Testis (tissue), 3 donors: ENCODE data around the gene PHACTR3. TPM values are rescaled to one million over a fixed set of nuclear protein-coding genes. Genes with fewer than 3 reads are reported as not detected.

ENCODE experiments used
- DNase-seq: peaks from one replicate; pipeline ENCODE4 v3.0.0-alpha.2; 2019
- H3K27ac ChIP-seq, 2 donors: fragments of 200-600 bp; sonication (generic); one replicate each; pipeline ENCODE4 v1.5.1; 2019
- H3K27me3 ChIP-seq: fragments of 200-600 bp; sonication (generic); one replicate; pipeline ENCODE4 v1.5.1; 2019
- H3K36me3 ChIP-seq: fragments of 200-600 bp; sonication (generic); one replicate; pipeline ENCODE4 v1.5.1; 2017; ENCODE audit warnings: low read depth; ENCODE audit errors: missing control alignments
- H3K4me1 ChIP-seq: fragments of 200-600 bp; sonication (generic); one replicate; pipeline ENCODE4 v1.5.1; 2019
- H3K4me3 ChIP-seq, 2 donors: fragments of 200-600 bp; sonication (generic); one replicate each; pipeline ENCODE4 v1.5.1; 2017 to 2019
- H3K9me3 ChIP-seq: fragments of 200-600 bp; sonication (generic); one replicate; pipeline ENCODE4 v1.5.1; 2017
- POLR2A ChIP-seq: fragments of 450-650 bp; IDR thresholded peaks from one replicate; pipeline ENCODE4 v1.6.1; 2017; ENCODE audit warnings: antibody characterized with exemption, mild to moderate bottlenecking, moderate library complexity
- WGBS, 2 donors: methylation state at CpG; one replicate each; pipeline ENCODE4 v1.1.5; 2018; 5-methylcytosine and 5-hydroxymethylcytosine counted together
- intact Hi-C: fragments of 100-400 bp; cut with DNase I; formaldehyde crosslinking; loops from one replicate; pipeline ENCODE4 v1.15.1; 2023; ENCODE audit warnings: low total_unique reads
- polyA plus RNA-seq: library from polyadenylated mRNA; stranded (reverse); fragments of 350-450 nt; fragmentation: Illumina TruSeq; extraction: RNeasy Lipid Tissue Mini Kit (QIAGEN cat#74804); gene quantifications from one replicate; pipeline ENCODE4 v1.2.3, GENCODE V29; 2014; ENCODE audit warnings: low read depth, low replicate concordance; ENCODE audit not compliant: insufficient read depth
- total RNA-seq, 2 donors: library from RNA; depleted of rRNA; stranded (reverse); fragments of >200 nt; gene quantifications; one replicate each; pipeline ENCODE4 v1.2.3, GENCODE V29; 2016
- TF ChIP-seq, protein P1 (sequence below), 3 experiments: fragments of 450-650 bp in 2 of 3; fragments of 200-600 bp in 1 of 3; sonication (generic) in 1 of 3; IDR thresholded peaks; one replicate each; pipeline ENCODE4 v1.5.1; 2016 to 2019; ENCODE audit warnings: antibody characterized with exemption in 3 of 3, mild to moderate bottlenecking in 2 of 3, moderate library complexity in 1 of 3

Gene PHACTR3
- total and polyA plus RNA-seq, 3 donors from 2014 or later: 0.94 to 1.2 (median 1.1) TPM

DNA sequence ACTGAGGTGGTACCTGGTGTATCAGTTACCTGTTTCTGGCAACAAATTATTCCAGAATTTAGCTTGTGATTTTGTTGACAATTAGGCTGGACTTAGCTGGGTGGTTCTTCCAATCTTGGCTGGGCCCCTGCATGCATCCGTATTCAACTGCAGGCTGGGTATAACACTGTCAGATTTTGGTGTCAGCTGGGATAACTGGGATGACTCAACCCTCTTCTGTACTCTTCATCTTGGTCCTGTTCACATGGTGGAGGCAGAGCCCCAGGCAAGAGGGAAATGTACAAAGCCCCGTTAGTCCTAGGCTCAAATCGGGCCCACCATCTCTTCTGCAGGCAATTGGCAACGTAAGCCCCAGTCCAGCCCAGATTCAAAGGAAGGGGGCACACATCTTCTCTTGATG lies 89.2 kb downstream of the PHACTR3 start:
- no peaks in the 10 kb centered on the region for H3K4me1 ChIP-seq

DNA sequence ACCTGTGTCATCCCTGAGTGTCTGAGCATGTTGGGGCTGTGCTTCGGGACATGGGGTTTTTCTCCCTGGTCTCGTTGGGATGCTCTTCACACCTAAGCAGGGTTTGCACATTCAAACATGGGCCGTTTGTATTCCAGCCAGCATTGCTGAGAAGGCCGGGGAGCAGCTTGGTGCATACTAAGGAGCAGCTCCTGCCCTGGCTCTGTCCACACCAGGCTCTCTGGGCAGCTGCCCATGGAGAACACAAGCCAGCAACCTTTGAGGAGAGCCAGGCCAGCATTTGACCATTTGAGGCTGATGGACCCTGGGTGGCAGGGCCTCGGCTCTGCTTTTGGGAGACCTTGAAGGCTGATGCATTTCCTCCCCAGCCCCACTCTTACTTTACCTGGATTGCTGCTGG lies 92.1 kb downstream of the PHACTR3 start:
- intact Hi-C loops: no loop called here
- H3K4me3 ChIP-seq: no peak overlapping the region
- H3K27me3 ChIP-seq: no peaks in the 10 kb centered on the region
- no peak overlapping the region for H3K27ac ChIP-seq
- WGBS, 2 donors: 86 to 91% methylated on average over 1 to 5 of the region's 5 CpGs
- DNase-seq: no peak
- no peaks in the 10 kb centered on the region for H3K9me3 ChIP-seq
- no peaks in the 10 kb centered on the region for H3K36me3 ChIP-seq
- no peaks in the 10 kb centered on the region for H3K4me1 ChIP-seq
- TF ChIP-seq, protein P1, sequence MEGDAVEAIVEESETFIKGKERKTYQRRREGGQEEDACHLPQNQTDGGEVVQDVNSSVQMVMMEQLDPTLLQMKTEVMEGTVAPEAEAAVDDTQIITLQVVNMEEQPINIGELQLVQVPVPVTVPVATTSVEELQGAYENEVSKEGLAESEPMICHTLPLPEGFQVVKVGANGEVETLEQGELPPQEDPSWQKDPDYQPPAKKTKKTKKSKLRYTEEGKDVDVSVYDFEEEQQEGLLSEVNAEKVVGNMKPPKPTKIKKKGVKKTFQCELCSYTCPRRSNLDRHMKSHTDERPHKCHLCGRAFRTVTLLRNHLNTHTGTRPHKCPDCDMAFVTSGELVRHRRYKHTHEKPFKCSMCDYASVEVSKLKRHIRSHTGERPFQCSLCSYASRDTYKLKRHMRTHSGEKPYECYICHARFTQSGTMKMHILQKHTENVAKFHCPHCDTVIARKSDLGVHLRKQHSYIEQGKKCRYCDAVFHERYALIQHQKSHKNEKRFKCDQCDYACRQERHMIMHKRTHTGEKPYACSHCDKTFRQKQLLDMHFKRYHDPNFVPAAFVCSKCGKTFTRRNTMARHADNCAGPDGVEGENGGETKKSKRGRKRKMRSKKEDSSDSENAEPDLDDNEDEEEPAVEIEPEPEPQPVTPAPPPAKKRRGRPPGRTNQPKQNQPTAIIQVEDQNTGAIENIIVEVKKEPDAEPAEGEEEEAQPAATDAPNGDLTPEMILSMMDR (IDR thresholded peaks at IDR 0.05): no peak
- TF ChIP-seq POLR2A: no peak

More for the DNA sequence above, 89.2 kb downstream of the PHACTR3 start:
- no peaks in the 10 kb centered on the region for H3K27me3 ChIP-seq
- no peaks in the 10 kb centered on the region for H3K9me3 ChIP-seq
- WGBS, 2 donors: 80 to 93% methylated on average over 4 of the region's 4 CpGs
- H3K36me3 ChIP-seq: no peaks in the 10 kb centered on the region
- TF ChIP-seq, protein P1 (IDR thresholded peaks at IDR 0.05): no peak
- no peak for TF ChIP-seq POLR2A
- DNase-seq: no peak
- H3K27ac ChIP-seq: no peak overlapping the region
- intact Hi-C loops: no loop called here
- no peak overlapping the region for H3K4me3 ChIP-seq

DNA sequence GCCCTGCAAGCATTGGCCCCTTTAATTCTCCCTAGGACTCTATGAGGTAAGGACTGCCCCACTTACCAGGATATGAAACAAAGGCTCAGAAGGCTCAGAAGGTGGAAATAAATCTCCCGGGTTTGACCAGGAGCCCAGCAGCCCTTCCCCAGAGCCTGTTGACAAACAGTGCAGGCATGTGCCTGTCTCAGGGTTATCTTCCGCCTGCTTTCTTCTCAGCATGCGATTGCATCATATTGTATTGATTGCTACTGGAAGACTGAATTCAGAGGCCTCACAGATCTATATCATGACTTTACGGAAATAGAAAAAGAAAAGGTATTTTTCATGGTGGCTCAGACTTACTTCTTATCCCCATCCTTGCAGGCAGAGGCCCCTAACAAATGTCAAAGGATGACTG lies 92.7 kb downstream of the PHACTR3 start:
- WGBS, 2 donors: 86 to 91% methylated on average over 4 of the region's 4 CpGs
- no peak overlapping the region for H3K27ac ChIP-seq

DNA sequence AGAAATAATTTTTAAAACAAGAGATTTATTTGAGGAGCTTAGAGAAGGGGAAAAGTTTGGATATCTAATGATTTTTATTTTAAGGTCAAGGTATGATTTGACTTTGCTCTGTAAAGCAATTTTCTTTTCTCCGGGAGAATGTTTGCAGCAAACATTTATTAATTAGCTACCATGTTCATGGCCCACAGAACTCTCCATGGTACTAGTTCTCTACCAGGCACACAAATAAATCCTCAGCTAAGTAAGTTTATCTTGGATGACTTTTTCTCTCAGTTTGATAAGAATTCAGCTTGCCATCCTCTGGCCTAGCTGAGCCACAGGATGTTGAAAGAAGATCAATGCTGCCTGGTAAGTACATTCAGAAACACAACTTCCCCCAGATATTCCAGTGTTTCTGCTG lies 94.3 kb downstream of the PHACTR3 start:
- TF ChIP-seq, protein P1 (IDR thresholded peaks at IDR 0.05): no peak
- TF ChIP-seq POLR2A: no peak
- no peak for DNase-seq
- no peak overlapping the region for H3K4me3 ChIP-seq
- H3K36me3 ChIP-seq: no peaks in the 10 kb centered on the region
- no peaks in the 10 kb centered on the region for H3K27me3 ChIP-seq
- no peaks in the 10 kb centered on the region for H3K9me3 ChIP-seq
- no peaks in the 10 kb centered on the region for H3K4me1 ChIP-seq
- intact Hi-C loops: no loop called here
- H3K27ac ChIP-seq: no peak overlapping the region
- 60 to 63% methylated on average over 1 of the region's 1 CpG for WGBS, 2 donors

More for the DNA sequence above, 92.7 kb downstream of the PHACTR3 start:
- H3K27me3 ChIP-seq: no peaks in the 10 kb centered on the region
- no peaks in the 10 kb centered on the region for H3K36me3 ChIP-seq
- H3K4me1 ChIP-seq: no peaks in the 10 kb centered on the region
- no peaks in the 10 kb centered on the region for H3K9me3 ChIP-seq
- DNase-seq: no peak
- no peak overlapping the region for H3K4me3 ChIP-seq
- intact Hi-C loops: no loop called here
- TF ChIP-seq POLR2A: no peak

DNA sequence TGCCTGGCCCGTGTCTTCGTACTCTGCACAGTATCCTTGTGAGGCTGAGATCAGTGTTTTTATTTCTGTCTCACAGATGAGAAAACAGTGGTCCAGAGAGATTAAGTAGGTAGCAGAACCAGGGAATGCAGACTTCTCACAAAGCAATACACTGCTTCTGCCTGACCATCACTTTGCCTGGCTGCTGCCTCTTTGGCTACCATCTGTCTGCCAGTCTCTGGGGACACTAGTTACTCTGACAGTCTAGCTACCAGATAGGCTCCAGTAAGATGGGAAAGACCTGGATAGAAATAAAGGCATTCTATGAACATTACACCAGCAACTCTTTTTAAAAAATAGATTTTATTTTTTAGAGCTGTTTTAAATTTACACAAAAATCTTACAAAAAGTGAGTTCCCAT lies 96.9 kb downstream of the PHACTR3 start:
- no peaks in the 10 kb centered on the region for H3K27me3 ChIP-seq
- intact Hi-C loops: no loop called here
- 71 to 81% methylated on average over 2 of the region's 2 CpGs for WGBS, 2 donors

More for the DNA sequence above, 96.9 kb downstream of the PHACTR3 start:
- H3K4me3 ChIP-seq: no peak overlapping the region
- no peaks in the 10 kb centered on the region for H3K9me3 ChIP-seq
- H3K27ac ChIP-seq: no peak overlapping the region
- no peaks in the 10 kb centered on the region for H3K36me3 ChIP-seq
- TF ChIP-seq, protein P1 (IDR thresholded peaks at IDR 0.05): no peak
- TF ChIP-seq POLR2A: no peak
- DNase-seq: no peak
- no peaks in the 10 kb centered on the region for H3K4me1 ChIP-seq
